Measurements from ENCODE around the gene CNTFR. TPM values are rescaled to one million over a fixed set of nuclear protein-coding genes. Genes with fewer than 3 reads are reported as not detected.

Gene CNTFR
- total RNA-seq, 1 donor from 2014 or later, result 8.6 TPM

DNA sequence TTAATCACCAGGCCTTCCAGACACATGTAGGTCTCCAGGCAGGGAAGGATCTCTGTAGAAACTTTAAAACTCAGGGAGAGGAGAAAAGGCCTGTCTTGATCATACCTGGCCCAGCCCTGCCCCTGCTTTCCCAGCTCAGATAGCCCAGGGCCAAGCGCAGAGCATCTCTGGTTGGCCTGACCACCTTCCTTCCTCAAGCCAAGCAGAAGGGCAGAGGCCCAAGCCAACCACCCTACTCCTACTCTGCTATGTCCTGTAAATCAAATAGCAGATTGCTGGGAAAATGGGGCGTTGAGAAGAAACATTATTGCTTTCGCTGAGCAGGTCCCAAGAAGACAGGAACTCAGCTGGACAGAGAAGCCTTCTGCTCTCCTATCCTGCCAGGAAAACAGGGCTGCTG, 81.1 kb downstream of the CNTFR start:
- H3K27ac Mint-ChIP-seq, result no peak overlapping the region
- no peaks in the 10 kb centered on the region for H3K79me2 ChIP-seq (ENCODE audit: low read depth)
- H3K36me3 Mint-ChIP-seq, result peaks cover 2% of the 10 kb centered on the region
- no peak overlapping the region for H2AFZ ChIP-seq (replicated peaks)
- H3K9me3 ChIP-seq (ENCODE audit: low read depth), result no peaks in the 10 kb centered on the region
- peaks cover 19% of the 10 kb centered on the region for H3K4me1 ChIP-seq
- H4K20me1 ChIP-seq (ENCODE audit: low read depth), result no peaks in the 10 kb centered on the region
- peaks cover 31% of the 10 kb centered on the region for H3K4me1 Mint-ChIP-seq
- H3K27me3 Mint-ChIP-seq (ENCODE audit: insufficient read depth, low read depth), result peaks cover 22% of the 10 kb centered on the region
- no peak for DNase-seq (ENCODE audit: low spot score)
- no peak overlapping the region for H3K4me3 Mint-ChIP-seq
- peaks cover 8% of the 10 kb centered on the region for H3F3A ChIP-seq (ENCODE audit: low read depth)
- no peak overlapping the region for H3K9ac ChIP-seq
- H3K27me3 ChIP-seq, result no peaks in the 10 kb centered on the region
- no peaks in the 10 kb centered on the region for H3K36me3 ChIP-seq
- no peak overlapping the region for H3K4me3 ChIP-seq
- H3K4me2 ChIP-seq, result no peak overlapping the region
- H3K9me3 Mint-ChIP-seq, result no peaks in the 10 kb centered on the region
- TF ChIP-seq, protein P1, sequence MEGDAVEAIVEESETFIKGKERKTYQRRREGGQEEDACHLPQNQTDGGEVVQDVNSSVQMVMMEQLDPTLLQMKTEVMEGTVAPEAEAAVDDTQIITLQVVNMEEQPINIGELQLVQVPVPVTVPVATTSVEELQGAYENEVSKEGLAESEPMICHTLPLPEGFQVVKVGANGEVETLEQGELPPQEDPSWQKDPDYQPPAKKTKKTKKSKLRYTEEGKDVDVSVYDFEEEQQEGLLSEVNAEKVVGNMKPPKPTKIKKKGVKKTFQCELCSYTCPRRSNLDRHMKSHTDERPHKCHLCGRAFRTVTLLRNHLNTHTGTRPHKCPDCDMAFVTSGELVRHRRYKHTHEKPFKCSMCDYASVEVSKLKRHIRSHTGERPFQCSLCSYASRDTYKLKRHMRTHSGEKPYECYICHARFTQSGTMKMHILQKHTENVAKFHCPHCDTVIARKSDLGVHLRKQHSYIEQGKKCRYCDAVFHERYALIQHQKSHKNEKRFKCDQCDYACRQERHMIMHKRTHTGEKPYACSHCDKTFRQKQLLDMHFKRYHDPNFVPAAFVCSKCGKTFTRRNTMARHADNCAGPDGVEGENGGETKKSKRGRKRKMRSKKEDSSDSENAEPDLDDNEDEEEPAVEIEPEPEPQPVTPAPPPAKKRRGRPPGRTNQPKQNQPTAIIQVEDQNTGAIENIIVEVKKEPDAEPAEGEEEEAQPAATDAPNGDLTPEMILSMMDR (IDR thresholded peaks at IDR 0.05), result no peak
- TF ChIP-seq EZH2 (IDR thresholded peaks at IDR 0.05) (no peak), EZH2phosphoT487 (IDR thresholded peaks at IDR 0.05) (no peak)
- H3K27ac ChIP-seq, result no peak overlapping the region

DNA sequence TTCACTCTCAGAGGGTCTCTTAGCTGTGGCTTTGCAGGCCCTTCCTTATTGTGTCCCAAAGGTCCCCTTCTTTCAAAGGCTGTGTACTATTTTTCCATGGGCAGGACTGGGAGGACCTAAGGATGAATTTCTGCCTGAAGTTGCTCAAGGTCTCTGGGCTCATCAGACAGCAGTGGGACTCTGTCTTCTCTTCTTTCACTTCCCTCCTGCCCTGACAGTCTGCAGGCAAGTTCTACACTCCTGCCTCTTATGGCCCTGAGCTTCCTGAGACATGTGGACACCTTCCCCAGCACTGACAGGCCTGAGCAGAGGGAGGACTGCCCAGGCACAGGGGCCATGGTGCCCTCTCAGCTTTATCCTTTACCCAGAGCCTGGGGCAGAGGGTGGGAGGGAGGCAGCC, 81.6 kb downstream of the CNTFR start:
- H3K4me1 Mint-ChIP-seq, result peaks cover 26% of the 10 kb centered on the region
- no peak for DNase-seq (ENCODE audit: low spot score)
- peaks cover 19% of the 10 kb centered on the region for H3K27me3 Mint-ChIP-seq (ENCODE audit: insufficient read depth, low read depth)

DNA sequence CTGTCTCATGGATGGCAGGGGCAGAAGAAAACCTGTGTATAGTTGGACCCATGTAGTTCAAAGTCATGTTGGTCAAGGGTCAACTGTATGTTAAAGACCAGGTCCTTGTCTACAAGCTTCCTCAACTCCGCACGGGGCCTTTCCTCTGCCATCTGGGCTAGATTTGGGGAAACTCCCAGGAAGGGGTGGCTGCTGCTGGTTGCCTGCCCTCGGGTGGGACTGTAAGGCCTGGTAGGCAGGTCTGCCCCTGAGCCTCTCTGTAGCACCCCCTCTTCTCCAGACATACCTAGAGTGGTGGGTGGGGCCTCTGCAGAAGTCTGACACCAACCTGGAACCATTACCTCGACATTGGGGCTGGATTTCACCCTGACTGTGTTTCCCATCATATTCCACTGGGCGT, 82.0 kb downstream of the CNTFR start:
- H3K9me3 Mint-ChIP-seq, result no peaks in the 10 kb centered on the region

More for the DNA sequence above, 81.6 kb downstream of the CNTFR start:
- Histone ChIP-seq H3K27ac (no peak overlapping the region), H3K9me3 (ENCODE audit: low read depth) (no peaks in the 10 kb centered on the region), H3K27me3 (no peaks in the 10 kb centered on the region), H3K79me2 (ENCODE audit: low read depth) (no peaks in the 10 kb centered on the region), H3K9ac (no peak overlapping the region), H3K4me2 (no peak overlapping the region), H3K4me1 (peaks cover 14% of the 10 kb centered on the region), H3F3A (ENCODE audit: low read depth) (peaks cover 3% of the 10 kb centered on the region), H3K4me3 (no peak overlapping the region), H3K36me3 (no peaks in the 10 kb centered on the region), H4K20me1 (ENCODE audit: low read depth) (no peaks in the 10 kb centered on the region), H2AFZ (replicated peaks) (no peak overlapping the region)
- Mint-ChIP-seq H3K27ac (no peak overlapping the region), H3K9me3 (no peaks in the 10 kb centered on the region), H3K4me3 (no peak overlapping the region), H3K36me3 (peaks cover 2% of the 10 kb centered on the region)
- TF ChIP-seq EZH2 (IDR thresholded peaks at IDR 0.05), result no peak
- TF ChIP-seq EZH2phosphoT487 (IDR thresholded peaks at IDR 0.05), result no peak
- TF ChIP-seq, protein P1 (IDR thresholded peaks at IDR 0.05), result no peak

More for the DNA sequence above, 82.0 kb downstream of the CNTFR start:
- DNase-seq (ENCODE audit: low spot score), result no peak
- Mint-ChIP-seq H3K27ac (no peak overlapping the region), H3K36me3 (peaks cover 2% of the 10 kb centered on the region), H3K4me1 (peaks cover 21% of the 10 kb centered on the region), H3K27me3 (ENCODE audit: insufficient read depth, low read depth) (peaks cover 21% of the 10 kb centered on the region), H3K4me3 (no peak overlapping the region)
- Histone ChIP-seq H3K27ac (no peak overlapping the region), H3K4me2 (no peak overlapping the region), H4K20me1 (ENCODE audit: low read depth) (no peaks in the 10 kb centered on the region), H3K79me2 (ENCODE audit: low read depth) (no peaks in the 10 kb centered on the region), H2AFZ (replicated peaks) (no peak overlapping the region), H3K4me1 (peaks cover 10% of the 10 kb centered on the region), H3K9ac (no peak overlapping the region), H3K4me3 (no peak overlapping the region), H3K36me3 (no peaks in the 10 kb centered on the region), H3K27me3 (no peaks in the 10 kb centered on the region), H3F3A (ENCODE audit: low read depth) (no peaks in the 10 kb centered on the region), H3K9me3 (ENCODE audit: low read depth) (no peaks in the 10 kb centered on the region)
- TF ChIP-seq, protein P1 (IDR thresholded peaks at IDR 0.05), result no peak
- TF ChIP-seq EZH2 (IDR thresholded peaks at IDR 0.05) (no peak), EZH2phosphoT487 (IDR thresholded peaks at IDR 0.05) (no peak)

Data from neural progenitor cell (in vitro differentiated cells).